Central memory CD8-positive, alpha-beta T cell (primary cell): ENCODE data around the gene RPP14.
"Not testable (repeated sequence)": the region's sequence is repeated elsewhere in the genome, so short reads cannot be mapped to it uniquely, and the experiment has no call there.

Experiments used
- ATAC-seq: fragments of 150-1000 bp; cut with Tn5 transposase; replicated peaks from 2 replicates; pipeline ENCODE4 v1.10.0; 2022; ENCODE audit warnings: mild to moderate bottlenecking, moderate FRiP score, moderate number of reproducible peaks; ENCODE audit not compliant: poor library complexity, severe bottlenecking; ENCODE audit errors: extremely low read depth
- DNase-seq, 2 donors: peaks; one replicate each; pipeline ENCODE4 v3.0.0; 2021; ENCODE audit warnings: low spot score in 2 of 2
- H3K27ac Mint-ChIP-seq: one replicate; pipeline ENCODE4 v1.8.0; 2022; ENCODE audit warnings: low read depth, mild to moderate bottlenecking, moderate library complexity, mixed read lengths
- H3K27me3 Mint-ChIP-seq: one replicate; pipeline ENCODE4 v1.8.0; 2022; ENCODE audit warnings: mixed read lengths
- H3K36me3 Mint-ChIP-seq: one replicate; pipeline ENCODE4 v1.8.0; 2022; ENCODE audit warnings: mild to moderate bottlenecking, moderate library complexity, mixed read lengths; ENCODE audit not compliant: insufficient read depth
- H3K4me1 Mint-ChIP-seq: one replicate; pipeline ENCODE4 v1.8.0; 2022; ENCODE audit warnings: mixed read lengths
- H3K4me3 Mint-ChIP-seq: one replicate; pipeline ENCODE4 v1.8.0; 2022; ENCODE audit warnings: mild to moderate bottlenecking, moderate library complexity, mixed read lengths
- H3K9me3 Mint-ChIP-seq: one replicate; pipeline ENCODE4 v1.8.0; 2022; ENCODE audit warnings: mixed read lengths

The RPP14 gene

DNA sequence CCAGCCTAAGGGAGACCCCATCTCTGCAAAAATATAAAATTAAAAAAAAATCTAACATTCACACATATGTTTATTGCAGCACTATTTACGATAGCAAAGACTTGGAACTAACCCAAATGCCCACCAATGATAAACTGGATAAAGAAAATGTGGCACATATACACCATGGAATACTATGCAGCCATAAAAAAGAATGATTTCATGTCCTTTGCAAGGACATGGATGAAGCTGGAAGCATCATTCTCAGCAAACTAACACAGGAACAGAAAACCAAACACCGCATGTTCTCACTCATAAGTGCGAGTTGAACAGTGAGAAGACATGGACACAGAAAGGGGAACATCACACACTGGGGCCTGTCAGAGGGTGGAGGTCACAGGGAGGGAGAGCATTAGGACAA is 32.7 kb upstream of the RPP14 start:
- peaks cover 13% of the 10 kb centered on the region for H3K36me3 Mint-ChIP-seq
- H3K4me3 Mint-ChIP-seq, ATAC-seq, H3K9me3 Mint-ChIP-seq, H3K4me1 Mint-ChIP-seq, DNase-seq, H3K27ac Mint-ChIP-seq, H3K27me3 Mint-ChIP-seq: not testable (repeated sequence)

DNA sequence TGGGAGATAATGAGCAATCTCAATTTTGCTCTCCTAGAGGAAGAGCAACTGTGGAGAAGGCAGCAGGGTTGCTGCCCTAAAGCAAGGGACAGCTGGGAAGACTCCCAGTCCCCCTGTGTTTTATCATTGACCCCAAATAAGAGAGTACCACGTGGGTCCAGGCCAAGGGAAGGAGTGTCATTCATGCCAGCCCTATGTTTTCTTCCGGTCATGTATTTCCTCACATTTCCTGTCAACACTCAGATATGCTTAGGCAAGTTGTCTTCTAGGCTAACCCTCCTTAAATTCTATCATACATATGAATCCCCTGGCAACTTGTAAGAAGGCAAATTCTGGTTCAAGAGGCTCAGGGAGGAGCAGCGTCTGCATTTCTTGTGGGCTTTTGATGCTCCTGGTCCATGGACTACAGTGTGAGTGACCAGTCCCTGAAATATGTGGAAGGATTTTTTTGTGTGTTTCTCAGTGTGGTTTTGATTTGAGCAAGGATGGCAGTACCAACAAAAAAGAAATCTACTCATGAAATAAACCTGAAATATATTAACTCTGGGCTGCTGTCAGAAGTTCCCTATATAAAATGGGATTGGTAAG is 31.9 kb upstream of the RPP14 start:
- Mint-ChIP-seq H3K27ac (no peak overlapping the region), H3K27me3 (no peaks in the 10 kb centered on the region), H3K4me3 (no peak overlapping the region), H3K4me1 (no peaks in the 10 kb centered on the region), H3K9me3 (no peaks in the 10 kb centered on the region), H3K36me3 (peaks cover 16% of the 10 kb centered on the region)
- ATAC-seq (no peak), DNase-seq (no peak)

DNA sequence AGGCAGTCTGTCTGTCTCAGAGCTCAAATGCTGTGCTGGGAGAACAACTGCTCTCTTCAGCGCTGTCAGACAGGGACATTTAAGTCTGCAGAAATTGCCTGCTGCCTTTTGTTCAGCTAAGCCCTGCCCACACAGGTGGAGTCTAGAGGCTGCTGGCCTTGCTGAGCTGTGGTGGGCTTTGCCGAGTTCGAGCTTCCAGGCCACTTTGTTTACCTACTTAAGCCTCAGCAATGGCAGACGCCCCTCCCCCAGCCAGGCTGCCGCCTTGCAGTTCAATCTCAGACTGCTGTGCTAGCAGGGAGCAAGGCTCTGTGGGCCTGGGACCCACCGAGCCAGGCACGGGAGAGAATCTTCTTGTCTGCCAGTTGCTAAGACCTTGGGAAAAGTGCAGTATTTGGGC is 25.0 kb upstream of the RPP14 start:
- H3K27ac Mint-ChIP-seq = no peak overlapping the region
- ATAC-seq = no peak

DNA sequence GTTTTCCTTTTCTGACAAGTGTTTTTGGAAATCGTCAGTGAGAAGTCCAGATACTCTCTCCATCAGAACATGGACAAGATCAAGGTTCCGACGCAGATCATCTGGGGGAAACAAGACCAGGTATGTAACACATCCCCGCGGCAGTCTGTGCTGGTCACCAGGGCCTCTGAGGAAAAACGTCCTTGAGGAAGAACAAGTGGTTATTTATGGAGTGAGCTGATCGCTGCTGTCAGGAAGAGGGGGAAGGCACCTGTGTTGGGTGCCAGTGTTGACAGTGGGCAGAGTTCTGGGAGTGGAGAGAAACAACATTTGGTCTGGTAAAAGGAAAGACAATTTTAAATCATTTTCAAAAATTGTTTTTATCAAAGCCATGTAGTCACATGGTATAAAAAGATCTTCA is 20.7 kb upstream of the RPP14 start:
- H3K4me1 Mint-ChIP-seq = no peaks in the 10 kb centered on the region
- H3K36me3 Mint-ChIP-seq = peaks cover 14% of the 10 kb centered on the region
- ATAC-seq (no peak), DNase-seq (no peak)
- no peak overlapping the region for H3K27ac Mint-ChIP-seq
- H3K4me3 Mint-ChIP-seq = no peak overlapping the region
- no peaks in the 10 kb centered on the region for H3K9me3 Mint-ChIP-seq
- H3K27me3 Mint-ChIP-seq = no peaks in the 10 kb centered on the region

More for the DNA sequence above, 25.0 kb upstream of the RPP14 start:
- Mint-ChIP-seq H3K27me3 (no peaks in the 10 kb centered on the region), H3K4me3 (no peak overlapping the region), H3K36me3 (peaks cover 21% of the 10 kb centered on the region), H3K9me3 (no peaks in the 10 kb centered on the region), H3K4me1 (no peaks in the 10 kb centered on the region)
- no peak for DNase-seq

DNA sequence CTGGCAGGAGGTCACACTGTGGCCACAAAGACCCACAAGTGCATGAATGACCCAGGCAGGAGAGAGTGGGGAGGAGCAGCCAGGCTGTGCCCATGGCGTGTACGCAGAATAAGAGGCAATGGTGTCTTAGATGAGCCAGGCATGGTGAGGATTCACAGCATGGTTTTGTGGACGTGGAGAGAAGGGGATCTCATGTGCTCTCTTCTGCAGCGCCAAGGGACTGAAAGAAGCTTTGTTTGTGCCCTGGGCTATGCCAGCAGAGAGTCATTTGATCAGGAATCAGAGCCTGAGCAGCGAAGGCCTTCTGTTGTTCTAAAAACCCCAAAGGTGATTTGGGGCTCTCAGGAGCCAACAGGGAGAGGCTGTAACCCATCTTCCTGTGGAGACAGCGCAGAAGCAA is 18.7 kb upstream of the RPP14 start:
- H3K4me1 Mint-ChIP-seq = no peaks in the 10 kb centered on the region

DNA sequence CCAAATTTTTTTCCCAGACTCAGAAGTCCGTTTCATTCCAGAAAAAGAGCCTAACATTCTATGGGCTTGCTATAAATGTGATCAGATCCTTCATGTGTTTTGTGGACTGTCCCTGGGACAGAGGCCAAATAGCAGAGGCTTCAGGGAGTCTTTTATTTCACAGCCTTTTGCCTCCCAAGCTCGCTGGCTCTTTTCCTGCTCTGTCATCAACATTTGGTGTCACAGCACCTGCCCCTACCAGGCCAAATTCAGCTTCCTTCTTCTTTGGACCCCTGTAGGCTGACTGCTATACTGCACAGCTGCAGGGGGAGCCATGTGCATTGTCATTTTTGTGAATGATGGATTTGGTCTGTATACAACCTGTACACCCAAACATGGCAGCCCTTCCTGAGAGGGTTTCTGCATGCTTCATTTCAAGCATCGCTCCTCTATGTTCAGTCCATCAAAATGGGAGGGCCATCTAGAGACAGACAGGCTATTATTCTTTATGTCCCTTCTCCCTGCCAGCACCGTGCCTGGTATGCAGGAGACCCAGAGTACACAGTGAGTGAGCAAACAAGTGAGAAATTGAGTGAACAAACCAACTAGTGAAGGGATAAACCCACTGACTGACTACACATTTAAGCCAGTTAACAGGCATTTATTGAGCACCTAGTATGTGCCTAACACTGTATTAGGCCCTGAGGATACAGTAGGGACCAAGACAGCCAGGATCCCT is 17.9 kb upstream of the RPP14 start:
- no peaks in the 10 kb centered on the region for H3K9me3 Mint-ChIP-seq
- no peaks in the 10 kb centered on the region for H3K4me1 Mint-ChIP-seq
- DNase-seq = no peak
- H3K4me3 Mint-ChIP-seq = no peak overlapping the region
- no peak for ATAC-seq
- peaks cover 10% of the 10 kb centered on the region for H3K36me3 Mint-ChIP-seq
- no peaks in the 10 kb centered on the region for H3K27me3 Mint-ChIP-seq
- no peak overlapping the region for H3K27ac Mint-ChIP-seq

More for the DNA sequence above, 18.7 kb upstream of the RPP14 start:
- Mint-ChIP-seq H3K36me3 (peaks cover 10% of the 10 kb centered on the region), H3K27me3 (no peaks in the 10 kb centered on the region), H3K27ac (no peak overlapping the region), H3K4me3 (no peak overlapping the region), H3K9me3 (no peaks in the 10 kb centered on the region)
- DNase-seq = no peak
- no peak for ATAC-seq

DNA sequence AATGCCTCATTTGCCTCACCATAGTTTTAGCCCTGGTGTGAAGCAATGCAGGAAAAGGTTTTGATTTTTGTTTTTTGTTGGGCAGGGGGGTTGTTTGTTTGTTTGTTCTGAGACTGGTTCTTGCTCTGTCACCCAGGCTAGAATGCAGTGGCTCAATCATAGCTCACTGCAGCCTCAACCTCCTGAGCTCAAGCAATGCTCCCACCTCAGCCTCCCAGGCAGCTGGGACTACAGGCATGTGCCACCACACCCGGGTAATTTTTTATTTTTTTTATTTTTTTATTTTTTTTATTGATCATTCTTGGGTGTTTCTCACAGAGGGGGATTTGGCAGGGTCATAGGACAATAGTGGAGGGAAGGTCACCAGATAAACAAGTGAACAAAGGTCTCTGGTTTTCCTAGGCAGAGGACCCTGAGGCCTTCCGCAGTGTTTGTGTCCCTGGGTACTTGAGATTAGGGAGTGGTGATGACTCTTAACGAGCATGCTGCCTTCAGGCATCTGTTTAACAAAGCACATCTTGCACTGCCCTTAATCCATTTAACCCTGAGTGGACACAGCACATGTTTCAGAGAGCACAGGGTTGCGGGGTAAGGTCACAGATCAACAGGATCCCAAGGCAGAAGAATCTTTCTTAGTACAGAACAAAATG is 17.0 kb upstream of the RPP14 start:
- not testable (repeated sequence) for DNase-seq, H3K27me3 Mint-ChIP-seq, H3K4me1 Mint-ChIP-seq, H3K27ac Mint-ChIP-seq, ATAC-seq, H3K4me3 Mint-ChIP-seq, H3K9me3 Mint-ChIP-seq
- H3K36me3 Mint-ChIP-seq = peaks cover 12% of the 10 kb centered on the region

DNA sequence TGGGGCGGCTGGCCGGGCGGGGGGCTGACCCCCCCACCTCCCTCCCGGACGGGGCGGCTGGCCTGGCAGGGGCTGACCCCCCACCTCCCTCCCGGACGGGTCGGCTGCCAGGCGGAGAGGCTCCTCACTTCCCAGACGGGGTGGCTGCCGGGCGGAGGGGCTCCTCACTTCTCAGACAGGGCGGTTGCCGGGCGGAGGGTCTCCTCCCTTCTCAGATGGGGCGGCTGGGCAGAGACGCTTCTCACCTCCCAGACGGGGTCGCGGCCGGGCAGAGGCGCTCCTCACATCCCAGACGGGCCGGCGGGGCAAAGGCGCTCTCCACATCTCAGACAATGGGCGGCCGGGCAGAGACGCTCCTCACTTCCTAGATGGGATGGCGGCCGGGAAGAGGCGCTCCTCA is 15.6 kb upstream of the RPP14 start:
- H3K4me1 Mint-ChIP-seq, H3K27me3 Mint-ChIP-seq, DNase-seq, H3K27ac Mint-ChIP-seq, ATAC-seq, H3K4me3 Mint-ChIP-seq, H3K36me3 Mint-ChIP-seq, H3K9me3 Mint-ChIP-seq: not testable (repeated sequence)

DNA sequence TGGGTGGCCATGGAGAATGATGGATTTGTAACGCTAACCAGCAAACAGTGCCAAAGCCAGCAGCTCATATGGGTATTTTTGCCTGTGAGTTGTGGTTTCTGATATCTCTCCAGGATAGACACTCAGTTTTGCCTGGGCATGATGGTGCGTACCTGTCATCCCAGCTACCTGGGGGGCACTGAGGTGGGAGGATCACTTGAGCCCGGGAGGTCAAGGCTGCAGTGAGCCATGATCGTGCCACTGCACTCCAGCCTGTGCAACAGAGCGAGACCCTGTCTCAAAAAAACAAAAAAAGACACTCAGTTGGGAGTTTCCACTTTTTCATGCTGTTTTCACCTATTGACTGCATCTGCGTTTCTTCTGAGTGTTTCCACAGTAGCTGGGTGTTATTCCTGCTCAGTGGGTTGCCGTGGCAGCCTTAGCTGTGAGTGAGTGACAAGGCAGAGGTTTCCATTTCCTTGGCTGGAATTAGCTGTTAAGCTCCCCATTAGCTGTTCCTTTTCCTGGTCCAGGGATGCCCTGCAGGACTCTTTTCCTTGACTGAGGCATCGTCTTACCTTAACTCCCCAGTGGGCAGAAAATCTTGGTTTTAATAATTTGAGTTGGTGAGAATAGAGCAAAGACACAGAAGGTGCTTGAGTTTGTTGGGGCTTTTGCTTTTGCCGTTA is 14.2 kb upstream of the RPP14 start:
- H3K36me3 Mint-ChIP-seq = peaks cover 3% of the 10 kb centered on the region
- H3K9me3 Mint-ChIP-seq = no peaks in the 10 kb centered on the region
- DNase-seq (no peak), ATAC-seq (no peak)
- H3K27ac Mint-ChIP-seq = peak overlapping the region; percentile 12
- H3K4me3 Mint-ChIP-seq = no peak overlapping the region
- no peaks in the 10 kb centered on the region for H3K4me1 Mint-ChIP-seq
- no peaks in the 10 kb centered on the region for H3K27me3 Mint-ChIP-seq

DNA sequence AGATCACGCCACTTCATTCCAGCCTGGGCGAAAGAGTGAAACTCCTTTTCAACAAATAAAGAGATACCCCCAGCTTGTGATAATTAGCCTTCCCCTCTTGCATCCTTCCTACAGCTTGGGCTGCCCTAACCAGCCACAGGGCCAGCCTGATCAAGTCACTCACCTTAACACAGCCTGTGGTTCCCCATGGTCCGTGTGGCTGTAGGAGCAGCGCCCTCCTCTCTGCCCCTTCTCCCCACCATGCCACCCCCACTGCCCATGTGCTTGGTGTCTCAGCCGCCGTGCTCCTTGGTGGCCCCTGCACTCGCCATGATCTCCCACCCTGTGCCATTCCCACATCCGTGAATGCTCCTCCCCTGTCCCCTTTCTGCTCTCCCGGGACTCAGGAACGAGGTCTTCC is 13.2 kb upstream of the RPP14 start:
- Mint-ChIP-seq H3K4me1 (no peaks in the 10 kb centered on the region), H3K27me3 (no peaks in the 10 kb centered on the region), H3K9me3 (no peaks in the 10 kb centered on the region), H3K27ac (no peak overlapping the region), H3K36me3 (peaks cover 2% of the 10 kb centered on the region), H3K4me3 (no peak overlapping the region)
- ATAC-seq (no peak), DNase-seq (no peak)

DNA sequence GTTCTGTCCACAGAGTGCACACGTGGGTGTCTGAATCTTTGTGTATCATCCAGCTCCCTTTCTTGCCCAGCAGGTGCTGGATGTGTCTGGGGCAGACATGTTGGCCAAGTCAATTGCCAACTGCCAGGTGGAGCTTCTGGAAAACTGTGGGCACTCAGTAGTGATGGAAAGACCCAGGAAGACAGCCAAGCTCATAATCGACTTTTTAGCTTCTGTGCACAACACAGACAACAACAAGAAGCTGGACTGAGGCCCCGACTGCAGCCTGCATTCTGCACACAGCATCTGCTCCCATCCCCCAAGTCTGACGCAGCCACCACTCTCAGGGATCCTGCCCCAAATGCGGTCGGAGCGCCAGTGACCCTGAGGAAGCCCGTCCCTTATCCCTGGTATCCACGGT is 12.5 kb upstream of the RPP14 start:
- peaks cover 6% of the 10 kb centered on the region for H3K27me3 Mint-ChIP-seq
- peaks cover 2% of the 10 kb centered on the region for H3K36me3 Mint-ChIP-seq
- ATAC-seq = no peak
- H3K4me3 Mint-ChIP-seq = no peak overlapping the region
- no peak overlapping the region for H3K27ac Mint-ChIP-seq
- H3K4me1 Mint-ChIP-seq = no peaks in the 10 kb centered on the region
- no peaks in the 10 kb centered on the region for H3K9me3 Mint-ChIP-seq
- DNase-seq = no peak

DNA sequence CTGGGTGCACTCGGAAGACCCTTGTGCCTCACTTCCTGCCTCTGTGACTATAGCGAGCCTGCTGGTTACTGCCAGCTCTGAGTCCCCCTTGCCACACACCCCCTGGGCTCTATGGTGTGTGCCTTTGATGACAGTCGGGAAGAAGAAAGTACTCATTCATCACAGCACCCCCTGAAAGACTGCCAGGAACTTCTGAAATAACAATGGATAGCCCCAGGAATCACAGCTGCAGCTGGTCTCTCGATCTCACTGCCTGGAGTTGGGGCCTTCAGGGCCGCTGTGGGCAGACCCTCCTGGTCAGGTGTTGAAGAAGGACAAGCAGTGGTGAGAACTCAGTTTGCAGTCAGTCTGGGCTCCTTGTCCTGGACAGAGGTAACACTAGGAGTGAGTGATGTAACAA is 9.8 kb upstream of the RPP14 start:
- no peak overlapping the region for H3K4me3 Mint-ChIP-seq
- no peak for ATAC-seq
- H3K27ac Mint-ChIP-seq = no peak overlapping the region
- DNase-seq = no peak
- no peaks in the 10 kb centered on the region for H3K4me1 Mint-ChIP-seq
- peaks cover 2% of the 10 kb centered on the region for H3K36me3 Mint-ChIP-seq
- H3K27me3 Mint-ChIP-seq = peaks cover 26% of the 10 kb centered on the region
- no peaks in the 10 kb centered on the region for H3K9me3 Mint-ChIP-seq

DNA sequence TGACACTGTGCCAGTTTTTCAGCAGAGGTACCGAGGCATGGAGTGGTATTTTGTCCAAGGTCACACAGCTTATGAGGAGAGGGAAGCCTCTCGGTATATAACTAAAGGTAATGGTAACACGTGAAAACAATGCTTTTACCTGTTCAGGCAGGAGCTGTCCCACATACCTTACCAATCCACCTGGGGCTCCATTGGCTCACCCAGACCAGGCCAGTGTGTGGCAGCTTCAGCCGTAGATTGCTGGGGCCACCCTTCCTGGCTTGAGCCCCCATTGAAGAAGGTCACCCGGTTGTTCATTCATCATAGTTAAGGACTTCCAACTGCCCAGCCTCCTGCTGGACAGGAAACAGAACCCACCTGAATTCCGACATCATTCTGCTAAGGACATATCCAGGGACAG is 9.2 kb upstream of the RPP14 start:
- no peaks in the 10 kb centered on the region for H3K4me1 Mint-ChIP-seq
- no peak overlapping the region for H3K27ac Mint-ChIP-seq
- DNase-seq (no peak), ATAC-seq (no peak)
- peaks cover 32% of the 10 kb centered on the region for H3K27me3 Mint-ChIP-seq
- H3K4me3 Mint-ChIP-seq = no peak overlapping the region
- H3K36me3 Mint-ChIP-seq = peaks cover 2% of the 10 kb centered on the region
- no peaks in the 10 kb centered on the region for H3K9me3 Mint-ChIP-seq
